Activated CD8-positive, alpha-beta memory T cell treated with anti-CD3 and anti-CD28 coated beads for 1 hour (primary cell): Measurements from ENCODE around the gene KLHDC7A.

Experiments used
- DNase-seq, 2 donors: peaks; one replicate each; pipeline ENCODE4 v3.0.0-alpha.2; 2020; ENCODE audit warnings: low read depth in 1 of 2; ENCODE audit errors: extremely low read depth in 1 of 2

KLHDC7A gene

DNA sequence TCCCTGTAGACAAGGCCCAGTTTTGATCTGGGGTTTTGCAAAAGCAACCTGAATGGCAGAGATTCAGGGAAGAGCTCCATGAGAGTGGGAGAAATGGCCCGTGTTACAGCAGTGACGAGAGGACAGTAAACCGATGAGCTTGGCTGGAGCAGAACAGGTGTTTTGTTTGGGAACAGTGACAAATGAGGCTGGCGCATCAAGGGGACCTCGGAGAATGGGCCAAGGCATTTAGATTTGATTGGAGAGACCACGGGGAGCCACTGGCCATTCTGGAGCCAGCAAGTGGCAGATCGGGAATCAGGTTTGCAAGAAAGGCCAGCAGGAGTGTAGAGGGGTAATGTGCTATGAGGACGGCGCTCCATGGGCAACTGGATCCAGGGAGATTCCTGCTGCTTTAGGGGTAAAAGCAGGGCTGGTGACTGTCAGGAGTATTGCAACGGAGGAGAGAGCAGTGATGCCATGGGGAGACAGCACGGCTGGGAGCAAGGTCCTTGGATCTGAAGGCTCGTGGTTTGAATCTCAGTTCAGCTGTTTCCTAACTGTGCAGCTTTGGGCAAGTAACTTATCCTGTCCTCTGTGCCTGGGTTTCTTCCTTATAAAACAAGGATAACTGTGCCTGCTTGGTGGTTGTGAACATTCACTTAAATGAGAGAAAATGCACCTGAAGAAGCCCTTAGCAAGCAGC is 9.9 kb upstream of the KLHDC7A start:
- DNase-seq: no peak

DNA sequence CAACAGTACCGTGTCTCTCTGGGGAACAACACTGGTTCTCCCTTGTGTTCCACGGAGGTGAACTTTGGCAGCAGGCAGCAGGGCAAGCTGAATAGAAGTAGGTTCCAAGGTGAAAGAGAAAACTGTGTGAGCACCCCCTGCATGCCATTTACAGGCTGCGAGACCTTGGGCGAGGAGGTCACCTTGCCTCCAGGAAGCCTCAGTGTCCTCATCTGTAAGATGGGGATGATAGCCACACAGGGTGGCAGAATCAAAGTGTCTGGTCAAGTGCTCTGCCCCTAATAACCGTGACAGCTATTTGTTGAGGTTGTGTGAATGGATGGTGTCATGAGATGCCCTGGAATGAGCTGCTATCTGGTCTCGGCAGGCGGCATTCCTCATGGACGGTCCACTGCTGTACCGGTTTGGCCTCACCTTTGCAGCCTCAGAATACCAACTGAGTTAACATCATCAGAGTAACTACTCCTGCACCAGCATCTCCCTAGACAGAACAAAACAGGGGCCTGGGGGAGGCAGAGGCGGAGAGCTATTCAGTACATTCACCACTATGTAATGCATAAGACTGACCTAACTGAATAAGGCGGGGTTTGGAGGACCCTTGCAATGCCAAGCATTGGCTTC is 7.4 kb upstream of the KLHDC7A start:
- no peak for DNase-seq

DNA sequence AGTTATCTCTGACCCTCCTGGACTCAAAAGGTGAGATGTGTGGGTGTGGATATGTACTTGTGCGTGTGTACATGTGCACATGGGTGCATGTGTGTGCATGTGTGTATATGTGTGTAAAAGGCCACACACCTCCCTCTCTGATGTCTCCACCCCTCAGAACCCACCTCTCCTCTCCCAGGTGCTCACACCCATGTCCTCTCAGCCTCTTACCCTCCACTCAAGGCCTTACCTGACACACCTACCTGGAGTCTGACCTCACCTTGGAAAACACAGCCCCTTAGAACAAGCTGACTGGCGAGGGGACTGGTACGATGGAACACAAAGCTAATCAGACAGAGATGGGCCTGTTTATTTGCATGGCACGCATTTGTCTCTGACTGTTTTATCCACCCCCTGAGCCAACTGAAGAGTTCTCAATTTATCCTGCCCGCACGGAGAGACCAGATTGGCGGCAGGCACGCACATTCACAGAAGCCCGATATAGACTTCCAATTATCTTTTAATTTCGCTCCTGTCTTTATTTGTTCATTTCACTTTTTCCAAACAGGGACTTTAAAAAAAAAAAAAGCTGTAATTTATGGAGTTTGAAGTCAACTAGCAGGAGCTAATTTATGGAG is 6.1 kb upstream of the KLHDC7A start:
- DNase-seq: no peak

DNA sequence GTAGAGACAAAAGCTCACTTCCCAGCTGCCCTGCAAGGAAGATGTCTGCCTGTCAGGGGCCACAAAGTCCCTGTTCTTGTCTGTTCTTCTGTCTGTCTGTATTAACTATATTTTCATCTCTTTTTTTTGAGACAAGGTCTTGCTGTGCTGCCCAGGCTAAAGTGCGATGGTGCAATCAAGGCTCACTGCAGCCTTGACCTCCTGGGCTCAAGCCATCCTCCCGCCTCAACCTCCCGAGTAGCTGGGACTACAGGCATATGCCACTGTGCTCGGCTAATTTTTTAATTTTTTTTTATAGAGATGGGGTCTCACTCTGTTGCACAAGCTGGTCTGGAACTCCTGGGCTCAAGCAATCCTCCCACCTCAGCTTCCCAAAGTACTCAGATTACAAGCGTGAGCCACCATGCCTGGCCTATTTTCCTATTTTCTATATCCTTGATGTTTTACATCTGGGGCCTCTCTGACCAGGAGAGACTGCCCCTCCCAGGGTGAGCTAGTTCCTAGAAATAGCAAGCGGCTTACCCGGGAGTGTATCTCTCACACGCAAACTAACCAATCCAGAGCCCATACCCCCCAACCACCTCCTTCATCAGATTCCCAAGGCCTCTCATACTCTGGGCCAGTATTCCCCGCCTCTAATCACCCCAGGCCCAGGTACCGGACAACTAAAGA is 5.4 kb upstream of the KLHDC7A start:
- DNase-seq: no peak

DNA sequence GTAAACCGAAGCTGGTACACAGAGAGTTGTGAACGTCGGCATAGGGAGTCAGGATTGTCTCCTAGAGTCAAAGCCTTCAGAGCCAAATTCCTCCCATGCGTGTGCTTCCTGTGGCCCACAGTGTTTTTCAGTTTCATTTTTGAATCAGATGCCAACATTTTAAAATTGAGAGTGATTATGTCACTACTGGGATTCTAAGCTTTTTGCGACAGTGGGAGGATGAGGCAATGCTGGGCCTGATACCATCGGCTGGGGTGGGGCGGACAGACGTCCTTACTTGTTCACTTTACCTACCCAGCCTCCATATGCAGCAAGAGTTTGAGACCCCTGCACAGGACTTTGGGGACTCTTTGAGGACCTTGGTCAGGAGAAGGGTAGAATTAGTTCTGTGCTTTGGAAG is 1.3 kb upstream of the KLHDC7A start:
- no peak for DNase-seq

DNA sequence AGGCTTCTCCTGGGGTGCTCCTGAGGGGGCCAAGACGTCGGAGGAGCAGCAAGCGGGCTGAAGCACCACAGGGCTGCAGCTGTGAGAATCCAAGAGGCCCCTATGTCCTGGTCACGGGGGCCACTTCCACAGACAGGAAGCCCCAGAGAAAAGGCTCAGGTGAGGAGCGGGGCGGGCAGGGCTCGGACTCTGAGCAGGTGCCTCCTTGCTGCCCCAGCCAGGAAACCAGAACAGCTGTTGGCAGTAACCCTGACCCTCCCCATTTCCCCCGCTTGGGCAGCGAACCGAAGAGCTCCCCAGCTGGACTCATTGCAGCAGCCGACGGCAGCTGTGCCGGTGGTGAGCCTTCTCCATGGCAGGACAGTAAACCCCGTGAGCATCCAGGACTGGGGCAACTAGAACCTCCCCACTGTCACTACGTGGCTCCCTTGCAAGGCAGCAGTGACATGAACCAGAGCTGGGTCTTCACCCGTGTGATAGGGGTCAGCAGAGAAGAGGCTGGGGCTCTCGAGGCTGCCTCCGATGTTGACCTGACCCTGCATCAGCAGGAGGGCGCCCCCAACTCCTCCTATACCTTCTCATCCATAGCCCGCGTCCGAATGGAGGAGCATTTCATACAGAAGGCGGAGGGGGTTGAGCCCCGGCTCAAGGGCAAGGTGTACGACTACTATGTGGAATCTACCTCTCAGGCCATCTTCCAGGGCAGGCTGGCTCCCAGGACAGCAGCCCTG is 625 bp downstream of the KLHDC7A start:
- no peak for DNase-seq

DNA sequence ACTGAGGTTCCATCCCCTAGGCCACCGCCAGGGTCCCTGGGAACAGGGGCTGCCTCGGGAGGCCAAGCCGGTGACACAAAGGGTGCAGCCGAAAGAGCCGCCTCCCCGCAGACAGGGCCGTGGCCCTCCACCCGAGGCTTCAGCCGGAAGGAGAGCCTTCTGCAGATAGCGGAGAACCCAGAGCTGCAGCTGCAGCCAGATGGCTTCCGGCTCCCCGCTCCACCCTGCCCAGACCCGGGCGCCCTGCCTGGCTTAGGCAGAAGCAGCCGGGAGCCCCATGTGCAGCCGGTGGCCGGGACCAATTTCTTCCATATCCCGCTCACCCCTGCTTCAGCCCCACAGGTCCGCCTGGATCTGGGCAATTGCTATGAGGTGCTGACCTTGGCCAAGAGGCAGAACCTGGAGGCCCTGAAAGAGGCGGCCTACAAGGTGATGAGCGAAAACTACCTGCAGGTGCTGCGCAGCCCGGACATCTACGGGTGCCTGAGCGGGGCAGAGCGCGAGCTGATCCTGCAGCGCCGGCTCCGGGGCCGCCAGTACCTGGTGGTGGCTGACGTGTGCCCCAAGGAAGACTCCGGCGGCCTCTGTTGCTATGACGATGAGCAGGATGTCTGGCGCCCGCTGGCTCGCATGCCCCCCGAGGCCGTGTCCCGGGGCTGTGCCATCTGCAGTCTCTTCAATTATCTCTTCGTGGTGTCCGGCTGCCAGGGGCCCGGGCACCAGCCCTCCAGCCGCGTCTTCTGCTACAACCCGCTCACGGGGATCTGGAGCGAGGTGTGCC is 1.4 kb downstream of the KLHDC7A start:
- no peak for DNase-seq

DNA sequence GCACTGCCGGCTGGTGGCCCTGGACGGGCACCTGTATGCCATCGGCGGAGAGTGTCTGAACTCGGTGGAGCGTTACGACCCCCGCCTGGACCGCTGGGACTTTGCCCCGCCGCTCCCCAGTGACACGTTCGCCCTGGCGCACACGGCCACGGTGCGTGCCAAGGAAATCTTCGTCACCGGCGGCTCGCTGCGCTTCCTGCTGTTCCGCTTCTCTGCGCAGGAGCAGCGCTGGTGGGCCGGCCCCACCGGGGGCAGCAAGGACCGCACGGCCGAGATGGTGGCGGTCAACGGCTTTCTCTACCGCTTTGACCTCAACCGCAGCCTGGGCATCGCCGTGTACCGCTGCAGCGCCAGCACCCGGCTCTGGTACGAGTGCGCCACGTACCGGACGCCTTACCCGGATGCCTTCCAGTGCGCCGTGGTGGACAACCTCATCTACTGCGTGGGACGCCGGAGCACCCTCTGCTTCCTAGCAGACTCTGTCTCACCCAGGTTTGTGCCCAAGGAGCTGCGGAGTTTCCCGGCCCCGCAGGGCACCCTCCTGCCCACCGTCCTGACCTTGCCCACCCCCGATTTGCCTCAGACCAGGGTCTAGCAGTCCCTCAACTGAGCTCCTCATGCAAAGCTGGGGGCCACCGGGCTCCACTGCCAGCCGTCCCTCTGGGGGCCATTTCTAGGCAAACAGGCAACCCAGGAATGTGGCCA is 2.1 kb downstream of the KLHDC7A start:
- no peak for DNase-seq

DNA sequence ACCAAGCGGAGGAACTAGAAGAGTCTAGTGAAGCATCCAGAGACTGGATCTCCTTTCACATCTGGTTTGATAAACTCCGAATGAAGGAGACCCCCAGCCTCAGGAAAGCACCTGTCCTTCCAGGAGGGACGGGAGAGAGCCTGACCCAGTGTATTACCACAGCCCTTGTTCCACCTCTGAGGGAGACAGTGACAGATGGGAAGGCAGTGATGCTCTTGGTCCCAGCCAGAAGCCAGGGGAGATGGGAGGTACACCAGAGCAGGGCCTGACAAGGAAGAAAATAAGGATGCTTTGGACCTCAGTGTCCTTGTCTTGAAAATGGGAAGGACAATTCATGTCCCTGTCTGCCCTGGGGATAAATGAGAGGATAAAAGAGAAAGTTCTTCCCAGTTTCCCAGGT is 3.5 kb downstream of the KLHDC7A start:
- DNase-seq: no peak

DNA sequence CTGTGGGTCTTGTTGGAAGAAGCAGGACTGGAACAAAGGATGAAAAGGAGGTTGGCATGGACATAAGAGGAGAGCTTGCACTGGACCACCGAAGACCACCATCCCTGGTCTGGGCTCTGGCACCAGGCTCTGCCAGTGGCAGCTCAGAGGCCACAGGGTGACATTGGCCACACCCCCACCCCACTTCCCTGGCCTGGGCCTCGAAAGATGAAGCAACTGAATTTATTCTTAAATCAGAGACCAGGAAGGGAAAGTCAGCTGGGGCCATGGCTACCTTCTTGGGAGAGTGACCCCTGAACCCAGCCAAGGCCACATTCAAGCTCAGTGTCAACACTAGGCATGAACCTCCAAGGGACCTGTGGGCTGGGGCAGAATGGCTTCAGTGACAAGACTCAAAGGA is 4.0 kb downstream of the KLHDC7A start:
- DNase-seq: no peak

DNA sequence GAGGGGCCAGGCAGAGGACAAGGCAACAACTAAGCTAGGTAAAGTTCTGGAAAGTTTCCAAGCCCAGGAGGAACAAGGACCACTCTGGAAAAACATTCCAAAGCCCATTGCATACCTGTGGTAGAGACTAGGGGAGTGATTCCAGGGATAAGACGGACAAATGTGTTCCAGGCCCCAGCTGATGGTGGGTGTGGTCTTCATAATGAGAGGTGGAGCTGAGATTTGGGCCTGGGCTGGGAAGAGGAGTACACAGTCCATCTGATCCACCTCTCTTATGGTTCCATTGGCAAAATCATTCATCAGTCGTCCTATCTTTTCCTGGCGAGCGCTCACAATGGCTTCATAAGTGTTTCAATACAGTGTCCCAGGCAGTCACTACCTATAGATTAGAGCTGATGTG is 4.5 kb downstream of the KLHDC7A start:
- no peak for DNase-seq

DNA sequence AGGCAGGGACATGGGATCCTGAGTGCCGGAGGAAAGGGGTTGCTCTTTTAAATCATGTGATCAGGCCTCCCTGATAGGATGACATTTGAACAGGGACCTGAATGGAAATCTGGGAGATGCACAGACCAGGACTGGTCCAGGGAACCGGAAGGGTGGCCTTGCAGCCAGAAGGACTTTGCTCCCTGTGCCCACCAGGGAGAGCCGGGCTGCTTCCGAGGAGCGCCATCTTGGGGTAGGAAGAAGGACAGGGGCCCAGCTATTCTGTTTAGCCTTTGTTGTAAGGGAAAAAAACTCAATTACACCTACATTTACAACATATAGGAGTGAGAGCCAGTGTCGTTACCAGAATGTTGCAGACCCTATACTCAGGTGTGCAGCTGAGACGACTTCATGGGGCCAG is 5.5 kb downstream of the KLHDC7A start:
- DNase-seq: no peak

DNA sequence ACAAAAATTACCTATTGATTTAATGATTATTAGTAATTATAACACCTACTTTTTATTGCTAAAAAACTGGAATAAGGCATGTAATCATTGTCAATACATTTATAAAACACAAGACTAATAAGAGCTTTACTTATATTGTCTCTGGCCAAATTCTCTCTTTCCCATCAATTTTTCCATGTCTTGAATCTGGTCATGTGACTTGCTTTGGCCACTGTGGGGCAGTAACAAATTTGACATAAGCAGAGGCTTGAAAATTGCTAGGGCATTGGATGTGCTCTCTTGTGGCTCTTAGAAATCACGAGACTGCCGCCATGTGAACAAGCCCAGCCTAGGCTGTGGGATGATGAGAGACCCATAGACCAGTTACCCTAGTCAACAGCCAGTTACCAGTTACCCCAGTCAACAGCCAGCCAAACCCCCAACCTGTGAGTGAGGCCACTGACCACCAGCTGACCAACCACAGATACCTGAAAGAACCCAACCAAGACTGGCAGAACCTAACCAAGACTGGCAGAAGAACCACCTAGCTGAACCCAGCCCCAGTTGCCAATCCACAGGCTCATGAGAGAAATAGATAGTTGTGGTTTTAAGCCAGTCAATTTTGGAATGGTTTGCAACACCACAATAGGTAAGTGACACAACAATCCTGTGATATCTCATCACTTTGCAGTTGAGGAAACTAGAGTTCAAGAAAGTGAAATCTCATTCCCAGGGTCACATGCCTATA is 8.8 kb downstream of the KLHDC7A start:
- no peak for DNase-seq

DNA sequence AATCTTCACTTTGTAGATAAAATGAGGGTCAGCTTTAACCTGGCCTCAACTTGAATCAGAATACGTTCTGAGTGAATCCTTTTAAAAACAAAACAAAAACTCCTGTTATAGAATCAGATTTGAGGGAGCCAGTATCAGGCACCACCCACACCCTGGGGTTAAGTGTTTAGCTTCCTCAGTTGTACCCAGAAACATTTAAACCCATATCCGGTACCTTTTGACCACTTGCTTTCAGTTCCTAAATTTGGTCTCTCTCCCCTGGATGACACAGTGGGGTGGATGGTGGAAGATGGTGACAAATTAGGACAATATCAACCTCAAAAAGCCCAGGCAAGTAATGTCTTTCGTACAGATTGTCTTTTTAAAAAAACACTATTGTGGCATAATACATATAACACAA is 10.4 kb downstream of the KLHDC7A start:
- no peak for DNase-seq

DNA sequence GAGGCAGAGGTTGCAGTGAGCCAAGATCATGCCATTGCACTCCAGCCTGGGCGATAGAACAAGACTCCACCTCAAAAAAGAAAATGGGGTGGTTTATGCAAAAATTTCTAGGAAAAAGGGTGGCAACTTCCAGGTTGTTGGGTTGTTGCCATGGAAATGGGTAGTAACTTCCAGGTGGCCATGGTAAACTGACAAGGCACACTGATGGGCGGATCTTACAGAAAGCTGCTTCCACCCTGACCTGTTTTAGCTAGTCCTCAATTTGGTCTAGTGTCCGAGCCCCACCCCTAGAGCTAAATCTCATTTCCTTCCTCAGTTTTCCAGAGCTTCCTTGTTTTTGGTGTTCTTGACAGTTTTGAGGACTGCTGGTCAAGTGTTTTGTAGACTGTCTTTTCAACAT is 13.6 kb downstream of the KLHDC7A start:
- no peak for DNase-seq

DNA sequence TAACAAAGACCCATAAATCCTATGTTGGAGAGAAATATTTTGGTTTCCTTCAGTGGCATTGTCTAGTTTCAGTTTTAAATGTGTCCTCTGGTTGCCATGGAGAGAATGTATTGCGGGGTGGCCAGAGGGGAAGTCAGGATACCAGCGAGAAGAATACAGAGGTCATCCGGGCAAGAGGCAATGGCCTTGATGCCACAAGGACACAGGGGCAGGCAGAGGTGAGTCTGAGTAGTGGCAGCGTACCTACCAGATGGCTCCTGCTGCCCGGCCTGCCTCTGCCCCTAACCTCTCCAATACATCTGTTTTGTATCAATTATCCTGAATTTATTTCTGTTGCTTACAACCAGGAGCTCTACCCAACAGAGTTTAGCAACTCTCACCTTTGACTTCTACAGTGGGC is 14.9 kb downstream of the KLHDC7A start:
- DNase-seq: no peak

DNA sequence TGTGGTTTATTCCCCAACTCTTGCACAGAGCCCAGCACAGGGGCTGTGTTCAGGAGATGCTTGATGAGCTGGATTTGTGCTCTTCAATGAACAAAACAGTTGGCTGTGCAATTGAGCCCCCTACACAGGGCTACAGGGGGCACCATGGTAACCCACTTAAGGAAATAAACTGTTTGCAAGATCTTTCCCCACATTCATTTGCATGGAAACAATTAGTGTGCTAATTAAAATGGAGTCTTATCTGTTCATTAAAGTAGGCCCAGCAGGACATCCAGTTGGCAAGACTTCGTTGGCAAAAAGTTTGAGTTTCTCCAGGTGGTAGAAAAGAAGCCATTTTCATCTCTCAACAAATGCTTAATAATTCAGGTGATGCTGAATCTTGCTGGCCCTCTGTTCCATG is 15.3 kb downstream of the KLHDC7A start:
- no peak for DNase-seq

DNA sequence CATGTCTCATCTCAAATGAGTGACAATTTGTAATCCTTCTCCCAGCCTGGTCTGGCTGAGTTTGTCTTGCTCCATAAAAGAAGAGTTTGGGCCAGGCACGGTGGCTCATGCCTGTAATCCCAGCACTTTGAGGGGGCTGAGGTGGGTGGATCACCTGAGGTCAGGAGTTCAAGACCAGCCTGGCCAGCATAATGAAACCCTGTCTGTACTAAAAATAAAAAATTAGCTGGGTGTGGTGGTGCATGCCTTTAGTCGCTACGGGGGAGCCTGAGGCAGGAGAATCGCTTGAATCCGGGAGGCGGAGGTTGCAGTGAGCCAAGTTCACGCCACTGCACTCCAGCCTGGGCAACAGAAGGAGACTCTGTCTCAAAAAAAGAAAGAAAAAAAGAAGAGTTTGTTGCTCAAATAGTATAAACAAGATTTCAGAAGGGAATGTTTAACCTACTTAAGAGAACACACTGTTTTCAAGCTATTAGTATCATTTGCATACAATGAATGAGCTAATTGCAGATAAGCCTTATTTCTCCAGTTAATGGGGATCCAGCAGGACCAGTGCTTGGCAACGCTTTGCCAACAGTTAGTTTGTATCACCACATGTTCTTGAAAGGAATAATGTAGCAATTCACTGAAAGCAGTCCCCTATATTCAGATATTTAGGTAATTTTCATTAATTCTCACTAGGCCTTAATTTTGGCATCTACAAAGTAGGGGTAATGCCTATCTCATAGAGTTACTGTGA is 15.9 kb downstream of the KLHDC7A start:
- no peak for DNase-seq

DNA sequence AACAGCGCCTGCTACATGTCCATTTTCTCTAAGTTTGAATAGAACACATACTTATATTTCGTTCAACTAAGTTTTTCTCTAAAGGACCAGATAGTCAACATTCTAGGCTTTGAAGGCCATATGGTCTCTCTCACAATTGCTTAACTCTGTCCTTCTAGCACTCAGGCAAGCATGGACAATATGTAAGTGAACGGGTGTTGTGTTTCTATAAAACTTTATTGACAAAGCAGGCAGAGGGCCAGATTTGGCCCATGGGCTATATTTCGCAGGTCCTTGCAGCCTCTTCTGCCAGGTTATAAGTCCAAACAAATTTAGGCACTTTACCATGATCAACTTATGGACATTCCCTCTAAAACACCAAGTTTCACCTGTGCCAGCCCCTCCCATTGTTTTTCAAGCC is 21.1 kb downstream of the KLHDC7A start:
- DNase-seq: no peak
